HepG2 (cell line): ENCODE measurements around the gene SLC1A4. TPM values are rescaled to one million over a fixed set of nuclear protein-coding genes. Genes with fewer than 3 reads are reported as not detected.

Experiments
- ISX ChIP-seq: sonication (generic); formaldehyde crosslinking; conservative IDR thresholded peaks from 2 replicates; pipeline ENCODE4 v1.5.0; 2020; ENCODE audit warnings: missing genetic modification reagents
- LCORL ChIP-seq, 2 experiments: fragments of 450-650 bp in 1 of 2; sonication (generic) in 1 of 2; formaldehyde crosslinking in 1 of 2; IDR thresholded peaks; 2 replicates each; pipeline versions ENCODE4 v1.5.0 to v1.6.1; 2017 to 2020; ENCODE audit warnings: antibody characterized with exemption in 1 of 2, missing genetic modification reagents in 1 of 2
- MAFK ChIP-seq, 2 experiments: IDR thresholded peaks in 1 of 2; conservative IDR thresholded peaks in 1 of 2; 2 replicates each; pipeline ENCODE4 v1.6.1; 2011; ENCODE audit warnings: improper control_type of control experiment in 2 of 2, low read length in 2 of 2
- ZNF549 ChIP-seq: sonication (generic); formaldehyde crosslinking; IDR thresholded peaks from 2 replicates; pipeline ENCODE4 v1.5.0; 2020; ENCODE audit warnings: missing genetic modification reagents
- ZNF772 ChIP-seq: sonication (generic); formaldehyde crosslinking; IDR thresholded peaks from 2 replicates; pipeline ENCODE4 v1.5.0; 2020; ENCODE audit warnings: mild to moderate bottlenecking, missing genetic modification reagents
- polyA plus RNA-seq, 8 experiments: library from polyadenylated mRNA; depleted of rRNA in 3 of 8; stranded (reverse) in 7 of 8; unstranded in 1 of 8; fragments of >200 nt; fragmentation: Illumina TruSeq in 4 of 8; extraction: Trizol in 4 of 8; gene quantifications; 2 replicates each; pipeline versions ENCODE4 v1.2.1 to v1.2.3, GENCODE V29; 2011 to 2016; ENCODE audit warnings: low read depth in 4 of 8, missing spikeins in 1 of 8, mixed read lengths in 1 of 8; ENCODE audit not compliant: insufficient read depth in 1 of 8
- total RNA-seq, 5 experiments: library from RNA; depleted of rRNA; stranded (reverse); fragments of >200 nt; fragmentation: Illumina TruSeq; extraction: Trizol; gene quantifications; 2 replicates each; pipeline ENCODE4 v1.2.3, GENCODE V29; 2016; ENCODE audit warnings: low read depth in 1 of 5
- TF ChIP-seq, protein P1 (sequence below): sonication (generic); formaldehyde crosslinking; IDR thresholded peaks from 2 replicates; pipeline ENCODE4 v1.5.1; 2020; ENCODE audit warnings: mild to moderate bottlenecking, missing genetic modification reagents
- TF ChIP-seq, protein P2 (sequence below): sonication (generic); formaldehyde crosslinking; IDR thresholded peaks from 2 replicates; pipeline ENCODE4 v1.5.0; 2020; ENCODE audit warnings: missing genetic modification reagents
- TF ChIP-seq, protein P3 (sequence below): sonication (generic); formaldehyde crosslinking; IDR thresholded peaks from 2 replicates; pipeline ENCODE4 v1.5.0; 2020; ENCODE audit warnings: mild to moderate bottlenecking, missing genetic modification reagents
- TF ChIP-seq, protein P4 (sequence below): sonication (generic); formaldehyde crosslinking; IDR thresholded peaks from 2 replicates; pipeline ENCODE4 v1.4.0; 2020; ENCODE audit warnings: mild to moderate bottlenecking, missing genetic modification reagents, borderline replicate concordance
- TF ChIP-seq, protein P5 (sequence below): sonication (generic); formaldehyde crosslinking; conservative IDR thresholded peaks from 2 replicates; pipeline ENCODE4 v1.4.0; 2020; ENCODE audit warnings: missing genetic modification reagents

SLC1A4 gene
- total and polyA plus RNA-seq, 2 of the 13 experiments (the other 11 are each of a cell fraction or from before 2014, with no cell fraction given), result 21.0 to 39.6 TPM

DNA sequence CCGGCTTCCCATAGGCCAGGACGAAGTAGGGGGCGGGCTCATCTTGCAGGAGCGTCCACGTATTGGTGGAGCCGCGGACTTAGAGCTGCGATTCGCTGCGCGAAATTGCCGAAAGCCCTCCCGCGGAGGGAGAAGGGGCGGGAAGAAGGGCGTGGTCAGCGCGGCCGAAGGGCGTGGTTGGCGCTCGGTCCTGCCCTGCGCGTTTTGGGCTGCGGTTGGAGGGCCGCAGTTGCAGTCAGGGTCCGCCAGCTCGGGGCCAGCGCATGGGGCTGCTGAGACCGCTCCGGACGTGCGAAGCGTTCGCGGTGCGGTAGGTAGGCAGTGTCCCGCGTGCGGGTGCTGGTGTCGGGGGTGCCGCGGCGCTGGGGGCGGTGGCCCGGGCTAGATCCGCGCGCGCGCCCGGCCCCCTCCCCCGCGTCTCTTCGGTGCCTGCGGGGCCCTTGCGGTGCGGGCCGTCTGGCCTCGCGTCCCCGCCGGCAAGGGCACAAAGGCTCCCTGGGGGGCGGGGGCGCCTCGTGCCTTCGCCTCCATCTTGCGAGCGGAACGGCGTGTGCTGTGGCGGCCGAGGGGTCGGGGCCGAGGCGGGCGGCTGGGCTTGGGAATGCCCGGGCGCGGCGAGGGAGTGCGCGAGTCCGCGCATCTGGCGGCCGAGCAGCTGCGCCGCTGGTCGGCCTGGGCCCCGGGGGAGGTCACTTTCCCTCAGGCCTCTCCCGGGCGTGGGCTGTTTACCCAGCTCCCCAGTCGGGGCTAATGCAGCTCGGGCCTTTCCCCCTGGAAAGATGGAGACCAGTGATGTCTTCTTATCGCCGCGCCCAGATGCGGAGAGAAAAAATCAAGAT, 67.2 kb downstream of the SLC1A4 start, which contains the start of gene CEP68 (continued):
- TF ChIP-seq, protein P1, sequence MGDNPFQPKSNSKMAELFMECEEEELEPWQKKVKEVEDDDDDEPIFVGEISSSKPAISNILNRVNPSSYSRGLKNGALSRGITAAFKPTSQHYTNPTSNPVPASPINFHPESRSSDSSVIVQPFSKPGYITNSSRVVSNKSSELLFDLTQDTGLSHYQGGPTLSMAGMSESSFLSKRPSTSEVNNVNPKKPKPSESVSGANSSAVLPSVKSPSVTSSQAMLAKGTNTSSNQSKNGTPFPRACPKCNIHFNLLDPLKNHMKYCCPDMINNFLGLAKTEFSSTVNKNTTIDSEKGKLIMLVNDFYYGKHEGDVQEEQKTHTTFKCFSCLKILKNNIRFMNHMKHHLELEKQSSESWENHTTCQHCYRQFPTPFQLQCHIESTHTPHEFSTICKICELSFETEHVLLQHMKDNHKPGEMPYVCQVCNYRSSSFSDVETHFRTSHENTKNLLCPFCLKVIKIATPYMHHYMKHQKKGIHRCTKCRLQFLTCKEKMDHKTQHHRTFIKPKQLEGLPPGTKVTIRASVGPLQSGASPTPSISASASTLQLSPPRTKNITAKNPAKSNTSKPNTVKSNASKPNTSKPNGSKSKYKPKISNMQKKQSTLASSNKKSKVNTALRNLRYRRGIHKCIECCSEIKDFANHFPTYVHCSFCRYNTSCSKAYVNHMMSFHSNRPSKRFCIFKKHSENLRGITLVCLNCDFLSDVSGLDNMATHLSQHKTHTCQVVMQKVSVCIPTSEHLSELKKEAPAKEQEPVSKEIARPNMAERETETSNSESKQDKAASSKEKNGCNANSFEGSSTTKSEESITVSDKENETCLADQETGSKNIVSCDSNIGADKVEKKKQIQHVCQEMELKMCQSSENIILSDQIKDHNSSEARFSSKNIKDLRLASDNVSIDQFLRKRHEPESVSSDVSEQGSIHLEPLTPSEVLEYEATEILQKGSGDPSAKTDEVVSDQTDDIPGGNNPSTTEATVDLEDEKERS, result no peak
- no peak for TF ChIP-seq MAFK (conservative IDR thresholded peaks at IDR 0.05 in 1 of 2, IDR thresholded peaks at IDR 0.05 in 1 of 2; ENCODE audit: low read length in 2 of 2)
- peak; percentile 62 for TF ChIP-seq ISX (CRISPR knock-in tag)
- TF ChIP-seq, protein P2, sequence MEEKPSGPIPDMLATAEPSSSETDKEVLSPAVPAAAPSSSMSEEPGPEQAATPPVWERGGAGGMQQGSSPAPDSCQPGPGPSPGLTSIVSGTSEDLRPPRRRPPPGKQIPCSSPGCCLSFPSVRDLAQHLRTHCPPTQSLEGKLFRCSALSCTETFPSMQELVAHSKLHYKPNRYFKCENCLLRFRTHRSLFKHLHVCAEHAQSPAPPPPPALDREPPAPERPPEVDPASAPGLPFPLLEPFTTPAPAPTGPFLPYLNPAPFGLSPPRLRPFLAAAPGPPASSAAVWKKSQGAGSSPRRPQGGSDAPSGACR, result no peak; the same call in 1 of the 2 replicates
- TF ChIP-seq, protein P3, sequence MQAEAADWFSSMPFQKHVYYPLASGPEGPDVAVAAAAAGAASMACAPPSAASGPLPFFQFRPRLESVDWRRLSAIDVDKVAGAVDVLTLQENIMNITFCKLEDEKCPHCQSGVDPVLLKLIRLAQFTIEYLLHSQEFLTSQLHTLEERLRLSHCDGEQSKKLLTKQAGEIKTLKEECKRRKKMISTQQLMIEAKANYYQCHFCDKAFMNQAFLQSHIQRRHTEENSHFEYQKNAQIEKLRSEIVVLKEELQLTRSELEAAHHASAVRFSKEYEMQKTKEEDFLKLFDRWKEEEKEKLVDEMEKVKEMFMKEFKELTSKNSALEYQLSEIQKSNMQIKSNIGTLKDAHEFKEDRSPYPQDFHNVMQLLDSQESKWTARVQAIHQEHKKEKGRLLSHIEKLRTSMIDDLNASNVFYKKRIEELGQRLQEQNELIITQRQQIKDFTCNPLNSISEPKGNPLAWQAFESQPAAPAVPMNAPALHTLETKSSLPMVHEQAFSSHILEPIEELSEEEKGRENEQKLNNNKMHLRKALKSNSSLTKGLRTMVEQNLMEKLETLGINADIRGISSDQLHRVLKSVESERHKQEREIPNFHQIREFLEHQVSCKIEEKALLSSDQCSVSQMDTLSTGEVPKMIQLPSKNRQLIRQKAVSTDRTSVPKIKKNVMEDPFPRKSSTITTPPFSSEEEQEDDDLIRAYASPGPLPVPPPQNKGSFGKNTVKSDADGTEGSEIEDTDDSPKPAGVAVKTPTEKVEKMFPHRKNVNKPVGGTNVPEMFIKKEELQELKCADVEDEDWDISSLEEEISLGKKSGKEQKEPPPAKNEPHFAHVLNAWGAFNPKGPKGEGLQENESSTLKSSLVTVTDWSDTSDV (CRISPR knock-in tag), result 0 out of 2 replicates have a peak, but pooled peaks have one; percentile 78
- TF ChIP-seq ZNF549 (CRISPR knock-in tag), result no peak
- TF ChIP-seq, protein P4, sequence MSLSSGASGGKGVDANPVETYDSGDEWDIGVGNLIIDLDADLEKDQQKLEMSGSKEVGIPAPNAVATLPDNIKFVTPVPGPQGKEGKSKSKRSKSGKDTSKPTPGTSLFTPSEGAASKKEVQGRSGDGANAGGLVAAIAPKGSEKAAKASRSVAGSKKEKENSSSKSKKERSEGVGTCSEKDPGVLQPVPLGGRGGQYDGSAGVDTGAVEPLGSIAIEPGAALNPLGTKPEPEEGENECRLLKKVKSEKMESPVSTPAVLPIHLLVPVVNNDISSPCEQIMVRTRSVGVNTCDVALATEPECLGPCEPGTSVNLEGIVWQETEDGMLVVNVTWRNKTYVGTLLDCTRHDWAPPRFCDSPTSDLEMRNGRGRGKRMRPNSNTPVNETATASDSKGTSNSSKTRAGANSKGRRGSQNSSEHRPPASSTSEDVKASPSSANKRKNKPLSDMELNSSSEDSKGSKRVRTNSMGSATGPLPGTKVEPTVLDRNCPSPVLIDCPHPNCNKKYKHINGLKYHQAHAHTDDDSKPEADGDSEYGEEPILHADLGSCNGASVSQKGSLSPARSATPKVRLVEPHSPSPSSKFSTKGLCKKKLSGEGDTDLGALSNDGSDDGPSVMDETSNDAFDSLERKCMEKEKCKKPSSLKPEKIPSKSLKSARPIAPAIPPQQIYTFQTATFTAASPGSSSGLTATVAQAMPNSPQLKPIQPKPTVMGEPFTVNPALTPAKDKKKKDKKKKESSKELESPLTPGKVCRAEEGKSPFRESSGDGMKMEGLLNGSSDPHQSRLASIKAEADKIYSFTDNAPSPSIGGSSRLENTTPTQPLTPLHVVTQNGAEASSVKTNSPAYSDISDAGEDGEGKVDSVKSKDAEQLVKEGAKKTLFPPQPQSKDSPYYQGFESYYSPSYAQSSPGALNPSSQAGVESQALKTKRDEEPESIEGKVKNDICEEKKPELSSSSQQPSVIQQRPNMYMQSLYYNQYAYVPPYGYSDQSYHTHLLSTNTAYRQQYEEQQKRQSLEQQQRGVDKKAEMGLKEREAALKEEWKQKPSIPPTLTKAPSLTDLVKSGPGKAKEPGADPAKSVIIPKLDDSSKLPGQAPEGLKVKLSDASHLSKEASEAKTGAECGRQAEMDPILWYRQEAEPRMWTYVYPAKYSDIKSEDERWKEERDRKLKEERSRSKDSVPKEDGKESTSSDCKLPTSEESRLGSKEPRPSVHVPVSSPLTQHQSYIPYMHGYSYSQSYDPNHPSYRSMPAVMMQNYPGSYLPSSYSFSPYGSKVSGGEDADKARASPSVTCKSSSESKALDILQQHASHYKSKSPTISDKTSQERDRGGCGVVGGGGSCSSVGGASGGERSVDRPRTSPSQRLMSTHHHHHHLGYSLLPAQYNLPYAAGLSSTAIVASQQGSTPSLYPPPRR (CRISPR knock-in tag), result no peak
- TF ChIP-seq, protein P5, sequence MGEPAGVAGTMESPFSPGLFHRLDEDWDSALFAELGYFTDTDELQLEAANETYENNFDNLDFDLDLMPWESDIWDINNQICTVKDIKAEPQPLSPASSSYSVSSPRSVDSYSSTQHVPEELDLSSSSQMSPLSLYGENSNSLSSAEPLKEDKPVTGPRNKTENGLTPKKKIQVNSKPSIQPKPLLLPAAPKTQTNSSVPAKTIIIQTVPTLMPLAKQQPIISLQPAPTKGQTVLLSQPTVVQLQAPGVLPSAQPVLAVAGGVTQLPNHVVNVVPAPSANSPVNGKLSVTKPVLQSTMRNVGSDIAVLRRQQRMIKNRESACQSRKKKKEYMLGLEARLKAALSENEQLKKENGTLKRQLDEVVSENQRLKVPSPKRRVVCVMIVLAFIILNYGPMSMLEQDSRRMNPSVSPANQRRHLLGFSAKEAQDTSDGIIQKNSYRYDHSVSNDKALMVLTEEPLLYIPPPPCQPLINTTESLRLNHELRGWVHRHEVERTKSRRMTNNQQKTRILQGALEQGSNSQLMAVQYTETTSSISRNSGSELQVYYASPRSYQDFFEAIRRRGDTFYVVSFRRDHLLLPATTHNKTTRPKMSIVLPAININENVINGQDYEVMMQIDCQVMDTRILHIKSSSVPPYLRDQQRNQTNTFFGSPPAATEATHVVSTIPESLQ (CRISPR knock-in tag), result 0 out of 2 replicates have a peak, but pooled peaks have one; percentile 41
- TF ChIP-seq LCORL (IDR thresholded peaks at IDR 0.05), result peak; percentile 33; the same call in 1 of the 2 replicates
- TF ChIP-seq LCORL (CRISPR knock-in tag; IDR thresholded peaks at IDR 0.05), result peak; percentile 95
- peak; percentile 10; the same call in 1 of the 2 replicates for TF ChIP-seq ZNF772 (CRISPR knock-in tag)
